HAP-1 (cell line): ENCODE data around the gene ZNF79.
"Not testable (repeated sequence)": the region's sequence is repeated elsewhere in the genome, so short reads cannot be mapped to it uniquely, and the experiment has no call there.

Experiments used
- DNase-seq, 2 experiments: peaks; one replicate each; pipeline ENCODE4 v3.0.0-alpha.2; 2016 to 2020; ENCODE audit warnings: low spot score in 2 of 2
- H3K27me3 ChIP-seq: fragments of 250-450 bp; sonication (Bioruptor Pico); 2 replicates; pipeline ENCODE4 v1.5.1; 2020; ENCODE audit warnings: low read depth, mild to moderate bottlenecking, moderate library complexity
- H3K36me3 ChIP-seq: fragments of 250-450 bp; sonication (Bioruptor Pico); replicated peaks from 2 replicates; pipeline ENCODE4 v1.5.1; 2020; ENCODE audit warnings: mild to moderate bottlenecking
- H3K4me1 ChIP-seq: fragments of 250-450 bp; sonication (Bioruptor Pico); 2 replicates; pipeline ENCODE4 v1.5.1; 2020; ENCODE audit warnings: mild to moderate bottlenecking
- H3K4me3 ChIP-seq: fragments of 250-450 bp; sonication (Bioruptor Pico); 2 replicates; pipeline ENCODE4 v1.5.1; 2020; ENCODE audit warnings: mild to moderate bottlenecking, moderate library complexity
- H3K9me3 ChIP-seq: fragments of 250-450 bp; sonication (Bioruptor Pico); 2 replicates; pipeline ENCODE4 v1.5.1; 2020; ENCODE audit warnings: mild to moderate bottlenecking, moderate library complexity
- in situ Hi-C: fragments of 300-500 bp; cut with MboI; formaldehyde crosslinking; loops from 3 replicates; pipeline ENCODE4 v1.14.3; 2020; ENCODE audit warnings: low sequenced_read_pairs, inconsistent platforms, mixed read lengths

ZNF79 gene

GRCh38 chr9:127466407-127466917 lies 42.3 kb downstream of the ZNF79 start:
- peaks cover 15% of the 10 kb centered on the region for H3K36me3 ChIP-seq
- H3K4me3 ChIP-seq, H3K9me3 ChIP-seq, in situ Hi-C loops, DNase-seq, H3K27me3 ChIP-seq, H3K4me1 ChIP-seq: not testable (repeated sequence)

GRCh38 chr9:127467621-127468020 lies 43.4 kb downstream of the ZNF79 start:
- no peaks in the 10 kb centered on the region for H3K27me3 ChIP-seq
- no peaks in the 10 kb centered on the region; the same call in 1 of the 2 replicates for H3K9me3 ChIP-seq
- DNase-seq = no peak
- peaks cover 6% of the 10 kb centered on the region for H3K36me3 ChIP-seq
- peaks cover 9% of the 10 kb centered on the region for H3K4me1 ChIP-seq
- no peak overlapping the region for H3K4me3 ChIP-seq
- in situ Hi-C loops = no loop called here

GRCh38 chr9:127470662-127471061 lies 46.5 kb downstream of the ZNF79 start:
- in situ Hi-C loops = no loop called here
- no peak for DNase-seq

DNA sequence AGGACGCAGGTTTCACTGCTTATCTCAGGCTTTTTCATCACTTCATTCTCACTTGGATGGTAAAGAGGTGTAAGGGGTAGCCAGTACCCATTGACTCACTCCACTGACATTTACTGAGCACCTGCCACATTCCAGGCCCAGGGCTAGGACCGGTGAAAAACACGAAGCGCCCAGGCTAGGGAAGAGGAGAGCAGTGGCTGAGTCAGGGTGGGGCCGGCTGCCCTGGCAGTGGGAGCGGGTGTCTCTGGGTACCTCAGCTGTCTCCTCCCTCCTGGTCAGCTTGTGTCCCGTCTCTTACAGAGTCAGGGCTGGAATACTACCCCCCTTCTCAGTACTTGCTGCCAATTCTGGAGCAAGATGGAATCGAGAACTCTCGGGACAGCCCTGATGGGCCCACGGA lies 49.3 kb downstream of the ZNF79 start:
- in situ Hi-C loops = no loop called here
- peaks cover 3% of the 10 kb centered on the region for H3K36me3 ChIP-seq

More at GRCh38 chr9:127470662-127471061, 46.5 kb downstream of the ZNF79 start:
- Histone ChIP-seq H3K4me1 (peaks cover 9% of the 10 kb centered on the region), H3K36me3 (no peaks in the 10 kb centered on the region; the same call in none of the 2 replicates), H3K9me3 (no peaks in the 10 kb centered on the region; the same call in 1 of the 2 replicates), H3K4me3 (no peak overlapping the region), H3K27me3 (no peaks in the 10 kb centered on the region)

GRCh38 chr9:127473932-127474331 lies 49.8 kb downstream of the ZNF79 start:
- in situ Hi-C loops = no loop called here

More for the DNA sequence above, 49.3 kb downstream of the ZNF79 start:
- no peak for DNase-seq
- Histone ChIP-seq H3K4me1 (peaks cover 9% of the 10 kb centered on the region), H3K4me3 (no peak overlapping the region), H3K27me3 (no peaks in the 10 kb centered on the region), H3K9me3 (no peaks in the 10 kb centered on the region; the same call in 1 of the 2 replicates)

DNA sequence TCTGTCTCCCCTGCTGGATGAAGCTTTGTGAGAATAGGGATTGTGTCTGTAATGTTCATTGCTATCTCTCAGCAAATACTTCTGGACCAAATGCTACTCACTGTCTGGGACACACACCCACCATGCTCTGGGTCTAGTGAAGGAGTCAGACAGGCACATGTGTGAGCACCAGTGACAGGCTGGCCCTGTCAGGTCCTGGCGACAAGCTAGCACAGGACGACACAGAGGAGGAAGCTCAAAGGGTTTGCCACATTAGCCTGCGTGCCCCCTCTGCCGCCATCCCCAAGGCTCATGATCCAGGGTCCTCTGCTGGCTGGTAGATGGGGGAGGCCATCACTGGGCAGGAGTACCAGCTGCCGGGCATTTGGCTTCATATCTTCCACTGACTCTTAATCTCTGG lies 50.4 kb downstream of the ZNF79 start:
- no peak for DNase-seq
- peaks cover 9% of the 10 kb centered on the region for H3K4me1 ChIP-seq
- no peak overlapping the region for H3K4me3 ChIP-seq
- no peaks in the 10 kb centered on the region; the same call in 1 of the 2 replicates for H3K9me3 ChIP-seq
- in situ Hi-C loops = no loop called here
- peaks cover 11% of the 10 kb centered on the region for H3K36me3 ChIP-seq
- H3K27me3 ChIP-seq = no peaks in the 10 kb centered on the region

More at GRCh38 chr9:127473932-127474331, 49.8 kb downstream of the ZNF79 start:
- peaks cover 9% of the 10 kb centered on the region for H3K4me1 ChIP-seq
- H3K27me3 ChIP-seq = no peaks in the 10 kb centered on the region
- H3K4me3 ChIP-seq = no peak overlapping the region
- no peak for DNase-seq
- H3K9me3 ChIP-seq = no peaks in the 10 kb centered on the region; the same call in 1 of the 2 replicates
- H3K36me3 ChIP-seq = peaks cover 6% of the 10 kb centered on the region

GRCh38 chr9:127479507-127480081 lies 55.4 kb downstream of the ZNF79 start:
- Histone ChIP-seq H3K4me1 (no peaks in the 10 kb centered on the region), H3K9me3 (no peaks in the 10 kb centered on the region), H3K4me3 (no peak overlapping the region), H3K27me3 (no peaks in the 10 kb centered on the region), H3K36me3 (peaks cover 23% of the 10 kb centered on the region)
- no peak for DNase-seq
- in situ Hi-C loops = no loop called here

DNA sequence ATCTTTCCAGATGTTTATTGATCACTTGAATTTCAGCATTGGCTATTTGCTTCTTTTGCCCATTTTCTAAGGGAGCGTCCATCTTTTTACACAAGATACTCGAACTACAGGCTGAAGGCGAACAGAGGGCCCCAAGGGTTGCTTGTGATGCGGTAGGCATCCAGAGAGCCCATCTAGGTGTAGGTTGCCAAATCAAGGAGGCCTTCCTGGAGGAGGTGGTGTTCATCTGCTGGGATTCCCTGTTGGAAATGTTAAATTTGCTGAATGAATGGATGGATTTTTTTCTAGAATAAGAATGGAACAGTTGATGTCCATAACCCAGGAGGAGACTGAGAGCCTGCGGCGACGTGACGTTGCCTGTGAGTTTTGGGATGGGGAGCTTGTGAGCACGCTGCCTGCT lies 58.5 kb downstream of the ZNF79 start:
- no peaks in the 10 kb centered on the region for H3K27me3 ChIP-seq
- H3K4me1 ChIP-seq = no peaks in the 10 kb centered on the region
- in situ Hi-C loops = no loop called here
- H3K36me3 ChIP-seq = peaks cover 30% of the 10 kb centered on the region
- H3K9me3 ChIP-seq = no peaks in the 10 kb centered on the region
- H3K4me3 ChIP-seq = no peak overlapping the region
- DNase-seq = no peak

DNA sequence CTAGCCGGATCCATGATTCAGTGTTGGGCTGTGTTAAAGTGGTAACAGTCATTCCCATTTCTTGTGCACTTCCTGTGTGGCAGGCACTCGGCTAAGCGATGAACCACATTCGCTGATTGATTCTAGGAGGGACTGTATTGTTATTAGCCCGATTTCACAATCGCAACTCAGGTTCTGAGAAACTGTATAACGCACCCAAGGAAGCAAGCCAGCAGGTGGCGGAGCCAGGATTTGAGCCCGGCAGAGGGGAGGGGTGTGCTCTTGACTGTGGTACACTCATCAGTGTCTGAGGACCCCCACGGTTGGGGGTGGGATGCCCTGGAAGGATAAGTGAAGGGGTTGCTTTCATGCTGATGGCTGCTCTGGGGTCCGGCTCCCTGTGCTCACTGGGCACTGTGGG lies 61.8 kb downstream of the ZNF79 start:
- Histone ChIP-seq H3K4me3 (no peak overlapping the region), H3K4me1 (no peaks in the 10 kb centered on the region), H3K27me3 (no peaks in the 10 kb centered on the region), H3K36me3 (peaks cover 14% of the 10 kb centered on the region), H3K9me3 (no peaks in the 10 kb centered on the region)
- DNase-seq = no peak
- in situ Hi-C loops = no loop called here

DNA sequence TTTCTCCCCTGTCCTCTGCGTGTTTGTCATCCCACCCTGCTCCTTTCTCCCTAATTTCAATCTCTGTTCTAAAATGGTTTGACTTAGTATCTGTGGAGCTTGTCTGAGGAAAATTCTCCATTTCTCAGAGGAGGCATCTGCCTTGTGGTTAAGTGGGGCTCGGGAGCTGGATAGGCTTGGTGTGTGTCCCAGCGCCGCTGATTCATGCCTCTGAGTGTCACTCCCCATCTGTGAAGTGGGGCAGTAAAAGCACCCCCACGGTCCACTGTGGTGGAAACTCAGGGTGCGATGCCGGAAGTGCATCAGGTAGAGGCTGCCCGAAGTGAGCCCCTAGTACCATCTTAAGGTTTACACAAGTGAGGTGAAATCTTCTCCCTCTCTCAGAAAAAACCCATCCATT lies 64.8 kb downstream of the ZNF79 start:
- no peak overlapping the region for H3K4me3 ChIP-seq
- no peaks in the 10 kb centered on the region for H3K9me3 ChIP-seq
- H3K36me3 ChIP-seq = peaks cover 20% of the 10 kb centered on the region
- DNase-seq = no peak
- in situ Hi-C loops = no loop called here
- H3K27me3 ChIP-seq = no peaks in the 10 kb centered on the region
- H3K4me1 ChIP-seq = no peaks in the 10 kb centered on the region

GRCh38 chr9:127489471-127490115 lies 65.4 kb downstream of the ZNF79 start:
- DNase-seq = peak in 1 of 2 experiments; percentile 33
- Histone ChIP-seq H3K4me1 (no peaks in the 10 kb centered on the region), H3K36me3 (peaks cover 26% of the 10 kb centered on the region), H3K27me3 (no peaks in the 10 kb centered on the region), H3K9me3 (no peaks in the 10 kb centered on the region), H3K4me3 (no peak overlapping the region)
- in situ Hi-C loops = no loop called here

GRCh38 chr9:127490535-127491230 lies 66.5 kb downstream of the ZNF79 start:
- Histone ChIP-seq H3K27me3 (no peaks in the 10 kb centered on the region), H3K4me3 (no peak overlapping the region), H3K4me1 (no peaks in the 10 kb centered on the region), H3K9me3 (no peaks in the 10 kb centered on the region), H3K36me3 (peaks cover 28% of the 10 kb centered on the region)
- in situ Hi-C loops = no loop called here
- DNase-seq = no peak

GRCh38 chr9:127491516-127491915 lies 67.3 kb downstream of the ZNF79 start:
- H3K4me1 ChIP-seq = no peaks in the 10 kb centered on the region
- H3K9me3 ChIP-seq = no peaks in the 10 kb centered on the region
- peaks cover 26% of the 10 kb centered on the region for H3K36me3 ChIP-seq
- H3K27me3 ChIP-seq = no peaks in the 10 kb centered on the region
- H3K4me3 ChIP-seq = no peak overlapping the region
- in situ Hi-C loops = no loop called here
- DNase-seq = no peak

DNA sequence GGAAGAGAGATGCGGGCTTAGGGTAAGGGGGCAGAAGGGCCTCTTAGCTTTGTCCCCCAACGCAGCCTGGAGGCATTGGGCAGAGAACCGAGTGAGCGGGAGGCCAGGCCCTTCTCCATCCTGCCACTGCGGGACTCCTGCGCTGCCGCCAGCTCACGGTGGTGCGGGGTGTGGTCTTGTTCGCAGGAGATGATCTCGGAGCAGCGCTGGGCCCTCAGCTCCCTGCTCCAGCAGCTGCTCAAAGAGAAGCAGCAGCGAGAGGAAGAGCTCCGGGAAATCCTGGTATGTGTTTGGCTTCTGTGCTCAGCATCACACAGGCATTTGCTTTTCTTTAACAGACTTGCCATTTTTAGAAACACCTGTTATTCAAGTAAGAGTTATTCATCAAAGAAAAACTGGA lies 68.4 kb downstream of the ZNF79 start:
- Histone ChIP-seq H3K36me3 (peaks cover 32% of the 10 kb centered on the region), H3K27me3 (no peaks in the 10 kb centered on the region), H3K4me3 (no peak overlapping the region), H3K4me1 (no peaks in the 10 kb centered on the region), H3K9me3 (no peaks in the 10 kb centered on the region)
- in situ Hi-C loops = no loop called here
- no peak for DNase-seq
